Activated CD4-positive, alpha-beta T cell treated with anti-CD3 and anti-CD28 coated beads for 4 hours (primary cell): ENCODE results near the gene ZBED4.

Experiments
- DNase-seq, 2 donors: peaks; one replicate each; pipeline ENCODE4 v3.0.0-alpha.2; 2020

The ZBED4 gene

GRCh38 chr22:49905465-49905864 lies 51.8 kb downstream of the ZBED4 start:
- no peak for DNase-seq

GRCh38 chr22:49906071-49906798 lies 52.6 kb downstream of the ZBED4 start:
- DNase-seq = no peak

- no peak for DNase-seq
Measured at GRCh38 chr22:49906799-49907290, 53.2 kb downstream of the ZBED4 start.

GRCh38 chr22:49907807-49908206 lies 54.2 kb downstream of the ZBED4 start:
- DNase-seq = no peak

- no peak for DNase-seq
Measured at GRCh38 chr22:49909476-49910205, 56.0 kb downstream of the ZBED4 start.

- DNase-seq = no peak
Measured at GRCh38 chr22:49910229-49911155, 56.8 kb downstream of the ZBED4 start.

GRCh38 chr22:49911881-49912625 lies 58.4 kb downstream of the ZBED4 start:
- DNase-seq = no peak

GRCh38 chr22:49913026-49913425 lies 59.4 kb downstream of the ZBED4 start:
- DNase-seq = no peak

- no peak for DNase-seq
Measured at GRCh38 chr22:49913446-49913845, 59.8 kb downstream of the ZBED4 start.

GRCh38 chr22:49914256-49914655 lies 60.6 kb downstream of the ZBED4 start:
- DNase-seq = no peak

GRCh38 chr22:49915610-49916009 lies 62.0 kb downstream of the ZBED4 start:
- no peak for DNase-seq

GRCh38 chr22:49916831-49917230 lies 63.2 kb downstream of the ZBED4 start:
- no peak for DNase-seq

GRCh38 chr22:49917974-49918910 lies 64.6 kb downstream of the ZBED4 start, which contains the start of the genes ALG12 and CRELD2:
Gene ALG12 (minus strand): TSS chr22:49918438. CDS start chr22:49913765, 4,673 bp downstream.
Gene CRELD2 (plus strand): TSS chr22:49918634. CDS start chr22:49918770, 136 bp downstream.
- DNase-seq = peak; percentile 96 to 98

GRCh38 chr22:49918911-49919881 lies 65.6 kb downstream of the ZBED4 start:
- DNase-seq = no peak

- DNase-seq = no peak
Measured at GRCh38 chr22:49920859-49921258, 67.2 kb downstream of the ZBED4 start.

- no peak for DNase-seq
Measured at GRCh38 chr22:49921508-49922278, 68.0 kb downstream of the ZBED4 start.

- no peak for DNase-seq
Measured at GRCh38 chr22:49922484-49922883, 68.8 kb downstream of the ZBED4 start.

- no peak for DNase-seq
Measured at GRCh38 chr22:49922926-49923325, 69.3 kb downstream of the ZBED4 start.

GRCh38 chr22:49923445-49923844 lies 69.8 kb downstream of the ZBED4 start:
- no peak for DNase-seq
